Measurements from ENCODE around the gene TMPRSS7.
"Not testable (repeated sequence)": the region's sequence is repeated elsewhere in the genome, so short reads cannot be mapped to it uniquely, and the experiment has no call there.

Gene TMPRSS7

DNA sequence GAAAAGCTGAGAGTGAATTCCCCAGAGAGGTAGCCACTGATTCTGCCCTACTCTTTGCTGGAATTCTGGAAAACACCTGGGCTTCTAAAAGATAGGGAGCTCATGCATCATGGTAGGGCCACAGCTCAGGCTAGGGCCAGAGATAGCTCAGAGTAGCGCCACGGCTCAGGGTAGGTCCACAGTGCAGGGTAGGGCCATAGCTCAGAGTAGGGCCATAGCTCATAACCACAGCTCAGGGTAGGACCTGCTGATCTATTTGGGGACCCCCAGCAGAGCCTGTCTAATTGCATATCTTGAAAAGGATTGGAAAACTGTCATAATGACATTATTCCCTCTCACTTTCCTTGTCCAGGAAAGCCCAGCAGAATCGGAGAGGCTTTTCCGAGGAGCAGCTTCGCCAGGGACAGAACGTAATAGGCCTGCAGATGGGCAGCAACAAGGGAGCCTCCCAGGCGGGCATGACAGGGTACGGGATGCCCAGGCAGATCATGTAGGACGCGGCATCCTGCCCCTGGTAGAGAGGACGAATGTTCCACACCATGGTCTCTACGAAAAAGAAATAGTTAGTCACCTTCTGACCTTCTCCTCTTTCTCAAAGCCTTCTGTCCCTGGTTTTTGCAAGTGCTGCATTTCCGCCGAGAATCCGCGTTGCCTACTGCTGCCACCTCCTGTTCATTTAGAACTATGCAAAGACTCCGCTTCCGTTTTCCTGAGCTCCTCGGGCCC, 21.3 kb upstream of the TMPRSS7 start:
- DNase-seq (ENCODE audit: low read depth, low spot score), result peak; percentile 26

DNA sequence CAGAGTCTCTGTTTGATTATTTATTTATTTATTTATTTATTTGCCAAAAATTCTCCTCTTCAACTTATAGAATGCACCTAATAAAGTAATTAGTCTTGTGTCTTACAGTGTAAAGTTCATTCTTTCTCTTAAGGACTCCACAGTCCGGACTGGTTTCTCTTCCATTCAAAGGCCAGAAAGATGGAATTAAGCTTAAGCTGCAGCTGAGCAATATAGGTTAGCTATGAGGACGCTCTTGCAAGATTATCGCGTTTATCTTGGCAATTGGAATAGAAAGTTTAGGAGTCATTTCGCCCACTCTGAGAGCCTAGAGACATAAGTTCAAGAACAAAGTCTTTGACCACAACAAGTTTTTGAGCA, 20.8 kb upstream of the TMPRSS7 start:
- no peak for DNase-seq (ENCODE audit: low read depth, low spot score)

DNA sequence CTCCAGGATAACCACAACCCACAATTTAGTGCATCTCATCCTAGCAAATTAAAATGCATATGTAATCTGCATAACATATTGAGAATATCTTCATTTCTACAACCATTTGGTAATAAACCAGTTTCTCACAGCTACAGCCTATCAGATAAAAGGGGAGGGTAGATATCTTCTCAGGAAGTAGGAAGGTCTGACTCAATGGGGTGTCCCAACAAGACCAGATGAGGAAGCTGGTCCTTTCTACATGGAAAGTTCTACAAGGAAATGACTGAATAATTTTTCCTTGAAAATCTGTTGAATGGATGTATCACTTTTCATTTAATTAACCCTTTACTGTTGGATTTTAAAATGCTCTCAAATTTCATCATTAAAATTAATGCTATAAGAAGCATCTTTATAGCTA, 17.4 kb upstream of the TMPRSS7 start:
- DNase-seq (ENCODE audit: low read depth, low spot score), result no peak

DNA sequence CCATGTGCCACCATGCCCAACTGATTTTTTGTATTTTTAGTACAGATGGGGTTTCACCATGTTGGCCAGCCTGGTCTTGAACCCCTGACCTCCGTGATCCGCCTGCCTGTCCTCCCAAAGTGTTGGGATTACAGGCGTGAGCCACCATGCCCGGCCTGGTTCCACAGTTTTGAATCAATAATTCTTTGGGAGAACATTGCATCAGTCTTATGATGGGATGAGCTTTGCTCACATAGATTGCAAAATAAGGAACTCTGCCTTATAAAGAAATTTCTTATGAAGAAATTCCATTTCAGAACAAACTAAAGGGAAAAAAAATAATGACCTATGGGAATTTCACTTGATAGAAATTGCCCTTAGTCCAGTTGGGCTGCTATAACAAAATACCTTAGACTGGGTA, 15.8 kb upstream of the TMPRSS7 start:
- DNase-seq (ENCODE audit: low read depth, low spot score), result no peak

DNA sequence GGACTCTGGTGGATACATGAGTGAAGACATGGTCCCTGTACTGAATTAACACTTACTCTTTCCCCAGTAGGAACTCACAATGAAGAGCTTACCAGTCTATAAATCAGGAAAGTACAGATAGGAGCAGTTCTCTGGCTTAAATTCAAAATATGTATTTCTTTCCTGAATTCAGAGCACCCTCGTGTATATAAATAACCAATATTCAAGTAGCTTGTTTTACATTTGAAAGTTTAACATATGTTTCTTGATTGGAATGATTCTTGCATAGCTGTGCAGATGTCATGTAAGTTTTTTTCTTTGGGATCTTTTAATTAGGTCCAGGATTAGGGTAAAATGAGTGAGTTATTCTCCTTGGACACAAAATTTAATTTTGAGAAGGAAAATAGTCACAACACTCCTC, 14.8 kb upstream of the TMPRSS7 start:
- DNase-seq (ENCODE audit: low read depth, low spot score), result no peak

DNA sequence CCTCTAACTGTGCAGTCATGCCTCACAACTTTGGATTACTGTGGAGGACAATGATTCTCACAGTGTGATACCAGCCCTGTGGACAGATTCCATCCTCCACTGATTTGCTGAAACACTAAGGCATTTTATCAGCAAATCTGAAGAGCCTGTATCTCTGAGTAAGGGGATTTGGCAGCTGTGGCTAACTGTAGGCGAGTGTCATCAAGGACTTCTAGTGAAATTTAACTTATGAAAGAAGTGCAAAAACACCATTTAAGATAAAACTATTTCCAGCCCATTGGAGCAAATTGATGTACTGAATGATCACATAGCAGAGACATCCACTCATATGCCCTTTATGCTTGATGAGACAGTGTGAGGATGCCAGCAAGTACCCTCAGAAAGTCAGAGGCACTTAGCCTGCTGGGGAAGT, 13.9 kb upstream of the TMPRSS7 start:
- no peak for DNase-seq (ENCODE audit: low read depth, low spot score)

DNA sequence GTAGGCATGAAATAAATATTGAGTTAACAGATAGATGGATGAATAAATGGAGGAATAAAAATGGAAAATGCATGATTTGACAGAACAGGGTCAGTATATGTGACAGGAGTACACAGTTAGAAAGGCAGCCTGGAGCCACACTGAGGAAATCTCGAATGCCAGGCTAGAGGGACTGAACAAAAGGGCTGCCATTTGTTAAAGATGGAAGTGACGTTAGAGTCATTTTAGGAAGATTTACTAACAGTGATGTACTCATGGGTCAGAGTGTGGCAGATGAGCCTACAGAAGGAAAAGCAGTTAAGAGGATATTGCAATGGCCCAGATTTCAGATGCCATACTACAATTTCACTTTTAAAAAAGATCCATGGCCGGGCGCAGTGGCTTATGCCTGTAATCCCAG, 7.4 kb upstream of the TMPRSS7 start:
- no peak for DNase-seq (ENCODE audit: low read depth, low spot score)

DNA sequence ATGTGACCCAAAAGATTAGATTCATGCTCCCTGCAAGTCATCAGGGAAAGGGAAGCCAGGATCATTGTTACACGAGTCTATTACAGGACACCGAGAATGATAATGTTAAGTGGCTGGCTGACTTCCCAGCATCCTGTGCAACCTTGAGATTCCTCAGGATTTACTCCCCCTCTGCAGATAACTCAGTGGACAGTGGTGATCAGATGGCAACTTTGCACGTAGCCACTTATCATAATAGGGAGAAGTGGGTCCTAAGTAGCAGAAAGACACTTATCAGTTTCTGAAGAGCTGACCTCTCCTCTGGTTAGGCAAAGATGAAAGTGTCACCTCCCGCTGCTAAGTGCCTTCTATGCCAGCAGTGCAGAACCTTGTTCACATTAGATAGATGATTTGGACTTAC, 6.7 kb upstream of the TMPRSS7 start:
- DNase-seq (ENCODE audit: low read depth, low spot score), result no peak

DNA sequence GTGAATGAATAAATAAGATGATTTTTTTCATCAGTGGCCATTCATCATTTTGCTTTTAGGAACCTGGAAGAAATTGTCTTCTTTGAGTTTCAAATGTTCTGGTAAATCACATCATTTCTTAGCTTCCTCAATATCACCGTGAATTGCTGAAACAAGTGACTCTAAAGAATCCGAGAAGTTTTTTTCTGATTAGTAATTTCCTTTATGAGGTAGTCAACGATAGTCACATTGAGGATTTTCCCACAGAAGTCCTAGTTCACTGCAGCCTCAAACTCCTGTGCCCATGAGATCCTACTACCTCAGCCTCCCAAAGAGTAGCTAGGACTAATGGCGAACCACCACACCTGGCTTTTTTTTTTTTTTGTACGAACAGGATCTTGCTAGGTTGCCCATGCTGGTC, 3.6 kb upstream of the TMPRSS7 start:
- DNase-seq (ENCODE audit: low read depth, low spot score), result no peak

DNA sequence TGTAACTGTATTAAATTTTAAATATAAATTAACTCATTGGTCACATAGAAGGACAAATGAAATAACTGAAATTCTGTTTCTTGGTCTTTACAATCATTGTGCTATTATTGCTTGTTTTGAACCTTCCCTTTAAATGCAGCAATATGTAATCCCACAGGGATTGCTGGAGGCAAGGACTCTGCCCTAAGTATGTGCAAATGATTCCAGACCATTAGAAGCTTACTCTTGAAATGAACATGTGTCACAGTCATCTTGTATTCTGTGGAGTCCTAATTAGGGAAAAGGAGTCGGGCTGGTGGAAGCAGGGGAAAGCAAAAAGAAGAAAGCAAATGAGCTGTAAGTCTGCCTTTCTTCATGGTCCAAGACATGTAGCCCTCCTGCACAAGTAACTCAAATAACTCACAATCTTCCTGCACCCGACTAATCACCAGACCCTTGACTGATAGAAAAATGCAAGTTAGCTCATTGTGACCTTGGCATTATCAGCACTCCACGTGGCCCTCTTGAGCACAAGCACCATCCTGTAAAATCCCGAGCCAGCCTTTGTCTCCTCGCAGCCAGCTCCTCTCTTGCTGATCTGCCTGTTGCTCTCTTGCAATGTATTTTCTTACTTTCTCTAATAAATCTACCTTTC, 2.3 kb upstream of the TMPRSS7 start:
- DNase-seq (ENCODE audit: low read depth, low spot score), result no peak

DNA sequence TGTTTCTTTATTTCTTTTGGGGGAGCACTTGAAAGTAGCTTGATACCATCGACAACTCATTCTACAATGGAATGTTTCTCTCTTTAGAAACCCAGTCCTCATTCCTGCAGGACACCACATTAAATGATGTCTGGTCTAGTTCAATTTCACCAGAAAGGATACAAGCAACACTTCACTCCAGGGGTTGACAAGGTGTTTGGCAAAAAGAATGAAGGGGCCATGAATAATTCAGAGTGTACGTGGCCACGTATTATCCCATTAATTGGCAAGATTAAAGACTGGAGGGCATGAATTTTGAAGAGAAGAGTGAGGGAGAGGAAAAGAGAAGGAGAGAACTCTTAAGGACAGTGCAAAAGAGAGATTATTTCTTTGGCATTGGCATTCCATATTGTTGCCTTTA, 705 bp downstream of the TMPRSS7 start:
- no peak for DNase-seq (ENCODE audit: low read depth, low spot score)

DNA sequence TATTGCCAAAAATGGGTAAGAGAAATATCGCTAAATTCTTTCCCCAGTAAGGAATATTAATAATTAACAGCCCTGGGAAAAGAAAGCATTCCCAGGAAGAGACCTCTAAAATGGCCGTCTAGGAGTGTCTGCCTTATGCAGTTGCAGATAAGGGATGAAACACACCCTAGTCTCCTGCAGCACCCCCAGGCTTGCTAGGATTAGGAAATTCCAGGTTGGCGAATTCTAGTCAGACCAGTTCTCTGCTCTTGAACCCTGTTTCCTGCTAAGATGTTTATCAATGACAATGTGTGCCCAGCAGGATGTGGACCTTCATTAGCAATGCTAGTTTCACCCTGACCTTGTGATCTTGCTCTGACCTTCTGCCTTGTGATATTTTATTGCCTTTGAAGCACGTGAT, 2.7 kb downstream of the TMPRSS7 start:
- not testable (repeated sequence) for DNase-seq (ENCODE audit: low read depth, low spot score)

DNA sequence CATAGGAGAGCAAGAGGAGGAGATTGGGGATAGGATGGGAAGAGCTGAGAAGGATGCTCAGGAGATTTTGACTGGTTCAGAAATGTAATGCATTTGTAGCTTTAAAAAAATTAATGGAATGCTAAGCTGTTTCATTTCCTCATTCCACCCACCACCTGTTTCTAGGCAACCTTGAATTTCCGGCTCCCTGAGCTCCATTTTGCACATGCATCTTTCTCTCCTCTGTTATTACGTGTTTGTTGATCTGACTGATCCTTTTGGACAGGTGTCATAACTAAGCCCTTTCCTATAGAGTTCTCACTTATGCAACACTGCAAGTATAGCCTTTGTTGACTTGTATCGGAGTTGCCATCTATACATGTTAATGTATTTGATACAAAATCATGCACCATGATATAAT, 4.3 kb downstream of the TMPRSS7 start:
- DNase-seq (ENCODE audit: low read depth, low spot score), result no peak

DNA sequence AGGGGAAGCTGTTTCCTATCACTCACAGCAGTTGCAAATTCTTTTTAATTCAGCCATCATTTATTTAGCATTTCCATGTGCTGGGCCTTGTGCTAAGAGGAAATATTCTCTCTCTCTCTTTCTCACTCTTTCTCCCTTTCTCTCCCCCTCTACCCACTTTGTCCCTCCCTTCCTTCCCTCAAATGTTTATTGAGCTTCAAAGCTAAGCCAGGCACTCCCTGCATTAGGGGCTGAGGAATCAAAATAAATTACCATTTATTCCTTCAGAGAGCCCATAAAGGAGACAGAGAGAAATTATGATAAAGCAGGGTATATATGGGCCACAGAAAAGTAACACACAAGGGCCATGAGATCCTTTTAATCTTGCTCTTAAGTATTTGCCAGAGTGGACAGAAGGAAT, 6.8 kb downstream of the TMPRSS7 start:
- no peak for DNase-seq (ENCODE audit: low read depth, low spot score)

DNA sequence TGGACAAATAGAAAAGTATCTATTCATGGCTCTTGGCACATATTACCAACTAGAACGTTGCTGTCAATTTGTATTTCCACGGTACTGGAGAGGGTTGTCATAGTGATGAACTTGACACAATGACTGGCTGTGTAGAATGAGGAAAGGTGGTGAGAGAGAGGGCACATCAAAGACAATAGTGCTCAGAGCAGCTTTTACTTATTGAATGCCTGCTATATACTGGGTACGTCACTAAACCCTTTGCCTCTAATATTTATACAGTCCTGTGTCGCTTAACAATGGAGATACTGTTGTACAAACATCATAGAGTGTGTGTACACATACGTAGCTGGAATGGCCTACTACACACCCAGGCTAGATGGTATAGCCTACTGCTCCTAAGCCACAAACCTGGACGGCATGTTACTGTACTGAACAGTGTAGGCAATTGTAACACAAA, 8.3 kb downstream of the TMPRSS7 start:
- no peak for DNase-seq (ENCODE audit: low read depth, low spot score)

DNA sequence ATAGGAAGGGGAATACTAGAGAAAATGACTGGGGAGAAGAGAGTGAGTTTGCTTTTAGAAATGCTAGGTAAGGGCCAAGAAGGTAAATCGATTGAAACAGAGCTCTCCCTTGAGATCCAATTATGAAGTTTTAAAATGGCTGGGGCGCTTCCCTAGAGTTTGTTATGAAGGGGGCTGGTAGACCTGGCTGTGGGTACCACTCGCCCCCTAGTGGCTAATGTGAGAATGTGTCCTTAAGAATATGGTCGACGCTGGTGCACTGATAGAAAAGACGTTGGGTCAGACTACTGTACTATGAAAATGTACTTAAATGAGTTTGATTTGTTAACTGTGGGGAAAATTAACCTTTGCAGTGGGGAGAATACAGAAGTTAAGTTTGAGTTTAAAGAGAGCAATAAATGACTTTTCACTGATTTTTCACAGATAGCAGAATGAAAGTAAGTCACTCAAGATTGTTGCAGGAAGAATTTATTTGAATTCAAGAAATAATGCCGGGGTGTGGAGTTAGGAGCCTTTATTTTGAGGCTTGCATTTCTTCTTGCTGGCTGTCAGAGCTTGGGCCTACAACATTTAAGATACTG, 9.2 kb downstream of the TMPRSS7 start:
- DNase-seq (ENCODE audit: low read depth, low spot score), result peak; percentile 29

DNA sequence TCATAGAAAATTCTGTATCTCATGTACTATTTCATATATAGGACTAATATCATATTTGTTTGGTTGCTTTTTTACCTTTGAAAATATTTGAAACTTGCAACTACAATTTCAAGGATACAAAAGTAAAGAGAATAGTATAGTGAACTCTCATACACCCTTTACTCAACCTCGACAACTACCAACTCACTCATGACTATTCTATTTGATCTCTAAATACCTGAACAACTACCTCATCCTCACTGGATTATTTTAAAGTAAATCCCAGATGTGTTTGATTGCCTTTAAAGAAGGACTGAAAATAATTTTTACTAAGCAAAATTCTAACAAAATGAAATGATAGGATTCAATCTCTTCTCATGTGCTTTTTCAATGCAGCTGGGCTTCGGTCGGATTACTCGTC, 12.1 kb downstream of the TMPRSS7 start:
- DNase-seq (ENCODE audit: low read depth, low spot score), result no peak

DNA sequence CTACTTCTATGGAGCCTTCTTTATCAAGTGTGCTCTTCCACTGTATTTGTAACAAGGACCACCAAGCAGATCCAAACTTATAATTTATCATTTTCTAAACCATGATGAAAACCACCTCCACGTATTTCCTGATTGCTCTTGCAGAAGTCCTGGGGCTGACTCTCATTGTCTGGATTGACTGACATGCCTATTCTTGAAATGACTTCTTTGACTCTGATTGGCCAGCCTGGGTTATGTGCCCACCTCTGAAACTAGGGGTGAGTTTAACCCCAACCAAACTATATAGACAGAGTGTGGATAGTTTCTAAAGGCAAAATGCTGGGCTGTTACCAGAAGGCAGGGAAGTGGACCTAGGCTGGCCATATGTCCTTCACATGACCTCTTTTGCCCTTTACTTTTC, 12.7 kb downstream of the TMPRSS7 start:
- no peak for DNase-seq (ENCODE audit: low read depth, low spot score)

DNA sequence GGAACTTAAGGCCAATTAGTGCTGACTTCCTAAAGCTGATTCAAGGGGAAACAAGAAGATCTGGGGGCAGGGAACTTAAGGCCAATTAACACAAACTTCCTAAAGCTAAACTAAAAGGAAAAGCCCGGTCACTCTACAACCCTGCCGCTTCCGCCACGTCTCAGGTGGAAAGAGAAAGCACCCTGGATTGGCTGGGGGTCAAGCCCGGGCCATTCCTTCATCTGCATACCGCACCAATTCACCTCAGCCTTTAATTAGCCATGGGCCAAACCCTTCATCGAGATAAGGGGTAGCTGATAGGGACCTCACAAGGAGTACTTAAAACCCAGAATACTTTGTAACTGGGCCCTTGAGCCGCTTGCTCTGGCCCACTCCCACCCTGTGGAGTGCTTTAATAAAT, 14.4 kb downstream of the TMPRSS7 start:
- no peak for DNase-seq (ENCODE audit: low read depth, low spot score)

DNA sequence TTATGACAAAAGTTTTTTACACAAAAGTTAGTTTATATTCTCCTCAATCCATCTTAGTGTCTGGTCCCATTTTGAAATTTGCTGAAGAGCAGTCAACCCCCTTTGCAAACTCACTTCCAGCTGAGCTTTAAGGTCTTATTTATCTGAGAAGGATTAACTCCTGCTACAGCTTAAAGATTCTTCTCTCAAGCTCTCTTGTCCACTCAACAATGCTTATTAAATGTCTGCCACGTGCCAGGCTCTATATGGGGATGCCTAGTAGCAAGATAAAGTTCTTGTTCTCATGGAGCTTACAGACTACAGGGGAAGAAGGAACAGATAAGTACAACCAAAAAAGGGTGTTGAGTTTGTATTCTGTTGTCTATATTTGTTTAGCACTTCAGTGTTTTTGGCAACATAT, 18.7 kb downstream of the TMPRSS7 start:
- DNase-seq (ENCODE audit: low read depth, low spot score), result no peak

DNA sequence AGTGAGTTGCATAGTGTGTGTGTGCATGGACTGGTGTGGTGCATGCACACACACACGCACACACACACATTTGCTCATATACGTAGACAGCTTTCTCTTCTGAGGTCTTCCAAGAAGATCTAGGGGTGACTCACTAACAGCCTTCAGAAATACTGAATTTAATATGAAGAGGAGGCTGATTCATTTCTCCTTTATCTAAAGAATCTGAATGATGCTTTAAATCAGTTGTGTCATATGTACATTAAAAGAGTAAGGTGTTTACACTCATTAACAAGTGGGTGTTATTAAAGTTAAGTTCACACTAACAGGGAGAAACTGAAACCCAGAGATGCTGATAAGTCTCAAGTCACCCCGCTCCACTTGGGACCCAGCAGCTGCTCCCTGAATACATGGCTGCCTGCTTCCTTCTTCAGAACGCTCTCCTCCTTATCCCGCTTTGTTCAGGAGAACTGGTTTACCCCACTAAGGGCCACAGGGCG, 22.0 kb downstream of the TMPRSS7 start:
- no peak for DNase-seq (ENCODE audit: low read depth, low spot score)

DNA sequence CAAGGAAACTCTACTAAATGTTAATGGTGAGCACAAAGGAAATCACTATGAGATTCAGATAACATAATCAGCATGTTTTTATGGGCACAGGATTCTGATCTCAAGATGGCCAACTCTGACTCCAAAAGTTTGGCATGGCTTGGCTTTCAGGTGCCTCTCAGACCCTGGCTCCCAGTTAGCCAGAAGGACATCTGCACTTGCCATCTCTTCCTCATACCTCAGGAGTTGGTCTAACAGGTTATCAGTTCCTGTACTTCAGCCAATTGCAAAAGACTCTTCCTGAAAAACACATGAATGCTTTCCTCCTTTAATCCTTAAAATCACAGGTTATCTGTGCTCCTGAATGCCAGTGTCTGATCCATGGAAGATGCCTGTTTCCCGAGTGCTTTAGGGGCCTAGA, 25.0 kb downstream of the TMPRSS7 start:
- DNase-seq (ENCODE audit: low read depth, low spot score), result no peak

DNA sequence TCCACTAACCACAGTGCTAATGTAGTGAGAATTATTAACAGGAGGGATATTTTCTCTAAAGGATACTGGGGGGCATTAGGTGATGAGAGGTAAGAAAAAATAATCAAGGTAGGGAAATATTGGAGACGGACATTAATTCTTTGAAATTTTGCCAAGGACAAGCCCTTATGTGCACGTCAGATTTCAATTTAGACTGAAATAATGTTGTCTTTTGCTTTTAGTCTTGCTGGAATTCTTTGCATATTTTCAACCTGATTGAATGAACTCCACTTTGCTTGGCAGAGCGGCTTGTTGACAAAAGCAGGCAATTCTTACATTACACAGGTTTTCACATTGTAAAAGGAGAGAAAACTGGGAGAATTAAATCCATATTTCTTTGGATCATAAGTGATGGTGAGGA, 26.6 kb downstream of the TMPRSS7 start:
- DNase-seq (ENCODE audit: low read depth, low spot score), result no peak
